ENCODE results near the gene KMO.

- TF ChIP-seq CTCF (IDR thresholded peaks at IDR 0.05) (no peak), ZFX (IDR thresholded peaks at IDR 0.05; ENCODE audit: borderline replicate concordance) (no peak)
Observed at GRCh38 chr1:241642593-241642944, 110.4 kb downstream of the KMO start.

All from 22Rv1 (cell line).